NCI-H510A (cell line): Measurements from ENCODE around the gene ZCCHC14.
"Not testable (repeated sequence)": the region's sequence is repeated elsewhere in the genome, so short reads cannot be mapped to it uniquely, and the experiment has no call there.

Experiments
- DNase-seq: peaks from one replicate; lab custom pipeline; 2025; lab: John Stamatoyannopoulos, UW

Gene ZCCHC14

DNA sequence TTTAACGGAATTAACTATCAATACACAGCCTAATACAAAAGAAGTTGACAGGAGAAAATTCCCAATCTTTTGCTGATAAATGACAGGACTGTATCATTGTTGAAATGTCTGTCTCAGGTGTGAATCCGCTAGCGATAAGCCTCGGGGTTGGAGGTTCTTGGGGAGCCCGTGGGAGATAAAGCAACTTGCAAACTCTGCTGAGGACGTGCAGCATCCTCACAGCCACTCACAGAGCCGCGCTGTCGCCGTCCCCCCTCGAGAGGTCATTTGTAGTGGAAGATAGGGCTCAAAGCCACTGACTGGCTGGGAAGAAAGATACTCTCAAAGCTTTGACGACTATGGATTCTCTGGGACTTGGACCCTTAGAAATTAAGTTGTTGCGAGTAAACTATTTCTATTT is 83.7 kb downstream of the ZCCHC14 start:
- DNase-seq: no peak

DNA sequence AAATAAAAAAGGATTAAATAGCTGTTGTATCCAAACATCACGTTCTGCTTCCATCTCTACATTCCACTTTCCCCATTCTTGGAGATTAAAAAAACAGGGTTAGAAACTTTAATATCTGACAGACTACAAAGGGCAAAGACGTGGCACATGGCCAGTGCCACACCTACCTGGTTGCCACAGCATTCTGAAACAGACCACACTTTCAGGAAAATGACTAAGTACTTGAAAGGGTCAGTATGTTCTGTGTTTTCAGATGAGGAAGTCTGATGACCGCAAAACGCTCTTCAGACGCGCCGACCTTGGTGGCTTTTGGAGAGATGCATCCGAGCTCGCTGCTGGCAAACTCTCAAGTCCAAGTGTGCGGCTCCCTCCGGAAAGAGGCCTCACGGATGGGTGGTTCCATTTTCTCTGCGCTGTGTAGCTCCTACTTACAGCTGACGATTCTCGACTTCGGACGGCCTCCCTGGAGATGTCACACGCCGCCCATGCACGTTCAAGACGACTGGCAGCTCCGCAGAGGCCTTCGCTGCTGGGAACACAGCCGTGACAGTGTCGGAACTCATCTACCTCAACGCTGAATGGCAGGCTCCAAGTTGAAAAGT is 85.2 kb downstream of the ZCCHC14 start:
- DNase-seq: no peak

DNA sequence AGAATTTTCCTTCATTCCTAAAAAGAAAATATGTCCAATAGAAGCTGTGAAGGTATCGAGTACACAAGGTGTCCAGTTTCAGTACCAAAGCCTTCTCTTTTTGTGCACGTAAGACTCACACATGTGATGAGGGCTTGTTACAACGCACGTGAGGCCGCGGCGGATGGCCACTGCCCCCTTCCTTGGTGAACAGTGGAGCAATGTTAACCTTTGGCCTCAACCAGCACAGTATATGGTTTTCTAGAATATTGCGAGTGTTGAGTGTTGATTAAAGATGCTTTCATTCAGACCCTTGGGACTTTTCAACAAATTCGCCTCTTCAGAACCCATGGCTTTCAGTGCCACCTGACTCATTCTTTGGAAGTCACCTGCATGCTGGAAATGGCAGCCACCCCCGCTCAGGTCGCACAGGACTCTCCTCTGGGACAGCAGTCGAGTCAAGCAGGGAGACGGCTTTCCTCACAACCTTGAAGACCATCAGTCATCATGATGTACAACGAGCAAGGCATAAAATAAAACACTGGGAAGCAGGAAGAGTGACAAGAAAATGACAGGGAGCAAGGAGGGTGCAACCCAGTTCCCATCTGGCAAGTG is 86.2 kb downstream of the ZCCHC14 start:
- no peak for DNase-seq

- no peak for DNase-seq
These were observed 87.8 kb downstream of the ZCCHC14 start for GRCh38 chr16:87404764-87405625.

DNA sequence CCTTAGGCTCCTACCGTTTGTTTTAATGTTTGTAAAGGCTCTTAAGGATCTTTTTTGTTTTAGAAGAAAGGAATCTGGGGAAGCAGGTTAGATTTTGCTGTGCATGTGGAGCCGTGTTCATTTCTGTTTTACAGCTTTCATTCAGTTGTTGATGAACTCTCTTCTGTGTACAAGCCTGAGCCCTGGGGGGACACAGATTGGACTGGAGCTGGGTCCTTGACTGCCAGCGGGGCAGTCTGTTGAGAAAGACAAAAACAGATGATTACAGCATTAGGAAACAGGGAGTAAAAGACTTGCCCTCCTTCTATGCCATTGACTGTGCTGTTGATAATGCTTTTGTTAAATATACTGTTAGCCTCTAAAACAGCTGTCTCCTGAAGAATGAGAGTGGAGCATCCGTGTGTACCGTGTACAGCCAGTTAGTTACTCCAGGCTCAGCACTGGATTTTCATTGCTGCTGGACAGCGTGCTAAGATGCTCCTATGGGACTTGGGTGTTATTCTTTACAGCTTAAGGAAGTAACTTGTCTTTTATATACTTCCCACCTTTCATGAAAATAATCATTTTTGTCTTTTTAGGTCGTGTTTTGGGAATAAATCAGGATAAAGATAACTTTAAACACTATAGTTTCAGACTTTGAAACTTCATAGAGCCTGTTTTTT is 97.5 kb downstream of the ZCCHC14 start:
- no peak for DNase-seq

DNA sequence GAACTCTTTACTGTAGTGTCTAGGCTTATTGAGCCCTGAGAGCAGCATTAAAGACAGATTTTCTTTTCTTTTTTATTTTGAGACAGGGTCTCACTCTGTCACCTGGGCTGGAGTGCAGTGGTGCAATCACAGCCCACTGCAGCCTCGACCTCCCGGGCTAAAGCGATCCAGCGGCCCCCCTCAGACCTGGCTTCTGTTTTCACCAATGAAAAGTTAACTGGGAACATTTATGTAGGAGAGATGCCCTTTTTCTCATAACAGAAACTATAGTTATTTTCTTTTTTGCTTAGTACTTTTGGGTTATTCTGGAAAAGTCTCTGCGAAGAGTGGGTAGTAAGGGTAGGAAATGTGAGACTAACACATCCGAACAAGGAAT is 99.2 kb downstream of the ZCCHC14 start:
- no peak for DNase-seq

GRCh38 chr16:87392821-87393679 is 99.8 kb downstream of the ZCCHC14 start:
- DNase-seq: no peak

GRCh38 chr16:87391950-87392820 is 100.6 kb downstream of the ZCCHC14 start, which contains the start of gene MAP1LC3B:
Gene MAP1LC3B, plus strand, starts transcription at chr16:87392336. Its CDS starts 92 bp downstream, at chr16:87392428.
- DNase-seq: peak; percentile 68

DNA sequence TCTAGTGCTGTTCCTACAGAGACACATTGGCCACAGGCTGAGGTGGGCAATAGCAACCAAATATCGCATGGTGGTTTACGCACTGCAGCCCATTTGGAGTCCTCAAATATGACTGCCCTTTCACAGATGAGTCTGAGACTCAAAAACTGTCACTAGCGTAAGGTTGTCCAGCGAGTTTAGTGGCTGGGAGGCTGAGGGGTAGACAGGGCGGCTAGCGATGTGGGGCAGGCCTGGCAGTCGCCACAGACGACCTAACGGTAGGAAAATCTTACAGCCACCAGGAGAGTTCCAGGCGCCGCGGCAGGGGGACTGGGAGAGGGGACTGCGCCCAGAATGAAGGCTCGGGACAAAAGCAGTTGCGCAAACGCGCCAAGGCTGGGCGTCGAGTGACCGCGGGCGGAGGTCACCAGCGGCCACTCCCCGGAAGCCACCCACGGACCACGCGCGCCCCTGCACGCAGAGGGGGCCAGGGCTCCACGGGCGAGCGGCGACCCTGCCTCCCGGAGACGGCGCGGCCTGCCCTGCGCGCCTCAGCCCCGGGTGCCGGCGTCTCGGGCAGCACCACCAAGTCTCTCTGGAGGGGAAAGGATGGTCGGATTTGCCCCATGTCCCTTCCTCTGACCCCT is 101.4 kb downstream of the ZCCHC14 start:
- no peak for DNase-seq

DNA sequence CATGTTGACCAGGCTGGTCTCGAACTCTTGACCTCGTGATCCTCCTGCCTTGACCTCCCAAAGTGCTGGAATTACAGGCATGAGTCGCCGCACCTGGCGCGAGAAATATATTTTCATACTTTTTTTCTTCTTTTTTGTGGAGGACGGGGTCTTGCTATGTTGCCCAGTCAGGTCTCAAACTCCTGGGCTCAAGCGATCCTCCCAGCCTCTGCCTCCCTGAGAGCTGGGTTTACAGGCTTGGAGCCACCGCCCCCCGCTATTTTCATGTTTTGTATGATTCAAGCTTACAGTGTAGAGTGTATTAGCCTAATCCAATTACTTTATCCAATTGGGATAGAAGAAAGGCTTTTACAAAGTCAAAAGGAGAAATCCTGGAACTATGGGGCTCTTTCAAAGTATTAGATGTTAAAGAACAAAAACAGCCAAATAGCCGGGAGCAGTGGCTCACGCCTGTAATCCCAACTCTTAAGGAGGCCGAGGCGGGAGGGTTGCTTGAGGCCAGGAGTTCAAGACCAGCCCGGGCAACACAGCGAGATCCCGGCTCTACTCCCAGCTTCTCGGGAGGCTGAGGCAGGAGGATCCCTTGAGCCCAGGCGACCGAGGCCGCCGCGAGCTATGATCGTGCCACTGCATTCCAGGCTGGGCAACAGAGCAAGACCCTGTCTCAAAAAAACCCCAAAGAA is 102.0 kb downstream of the ZCCHC14 start:
- no peak for DNase-seq

GRCh38 chr16:87389914-87390313 is 102.9 kb downstream of the ZCCHC14 start:
- not testable (repeated sequence) for DNase-seq

DNA sequence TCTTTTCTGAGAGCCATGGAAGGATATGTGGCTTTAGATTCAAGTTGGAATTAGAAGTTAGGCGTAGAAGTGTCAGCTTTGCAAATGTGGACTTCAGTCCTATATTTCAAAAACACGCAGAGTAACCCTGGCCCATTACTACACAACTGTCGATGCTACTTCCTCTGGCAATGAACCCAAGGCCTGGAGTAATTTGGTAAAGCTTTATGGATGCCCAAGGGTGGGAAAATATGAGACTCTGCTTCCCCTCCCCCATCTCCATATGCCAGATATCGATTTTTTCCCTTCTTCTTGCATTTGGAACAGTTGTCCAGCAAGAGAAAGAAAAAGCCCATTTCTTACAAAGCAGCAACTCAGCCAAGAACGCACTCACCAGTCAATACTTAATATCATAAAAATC is 103.6 kb downstream of the ZCCHC14 start:
- DNase-seq: no peak

DNA sequence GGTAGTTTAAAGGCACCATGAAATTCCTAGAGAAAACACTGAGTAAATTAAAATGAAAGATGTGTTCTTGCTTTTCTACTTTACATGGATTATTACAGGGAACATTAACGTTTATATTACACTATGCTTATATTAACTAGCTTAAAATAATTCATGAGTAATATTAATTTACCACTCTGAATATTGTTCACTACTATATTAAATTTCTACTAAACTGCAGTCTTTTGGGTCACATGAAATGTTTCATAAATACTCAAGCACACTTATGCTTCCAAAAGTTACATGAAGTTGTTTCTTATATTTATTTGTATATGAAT is 104.0 kb downstream of the ZCCHC14 start:
- no peak for DNase-seq

DNA sequence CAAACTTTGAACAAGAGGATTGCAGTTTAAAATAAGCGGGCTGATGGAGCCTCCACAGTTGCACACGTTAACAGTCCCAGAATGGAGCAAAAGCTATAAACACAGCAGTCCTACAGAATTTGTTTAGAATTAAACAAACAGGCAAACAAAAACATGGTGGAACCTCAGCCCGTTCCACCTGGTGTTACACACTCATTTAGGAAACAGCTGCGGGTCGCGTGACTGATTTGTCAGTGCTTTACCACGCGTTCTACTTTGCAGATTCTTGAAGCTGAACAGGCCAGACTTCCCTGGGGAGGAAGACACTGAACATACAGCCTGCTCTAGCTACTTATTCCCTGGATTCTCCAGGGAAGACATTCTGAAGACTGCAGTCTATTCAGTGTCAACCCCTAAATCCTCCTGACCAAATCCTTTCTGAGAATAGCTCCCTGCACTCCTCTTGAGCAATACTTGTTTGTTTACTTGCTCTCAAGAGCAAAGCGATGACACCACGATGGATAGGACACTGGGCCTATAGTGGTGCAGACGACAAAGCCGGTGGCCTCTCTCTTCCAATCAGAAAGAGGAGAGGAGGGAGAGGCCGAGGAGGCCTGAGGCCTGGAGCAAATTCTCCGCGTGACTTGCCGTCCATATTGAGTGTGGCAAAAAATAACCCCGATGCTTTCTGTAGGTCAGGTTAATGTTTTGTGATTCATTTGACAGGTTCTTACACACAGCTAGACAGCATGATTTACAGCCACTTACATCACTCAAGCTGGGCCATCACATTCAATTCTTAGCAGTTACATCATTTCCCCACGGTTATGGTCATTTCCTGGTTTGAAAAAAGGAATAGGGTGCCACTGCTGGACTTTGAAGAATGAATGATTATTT is 104.6 kb downstream of the ZCCHC14 start:
- peak; percentile 88 for DNase-seq

DNA sequence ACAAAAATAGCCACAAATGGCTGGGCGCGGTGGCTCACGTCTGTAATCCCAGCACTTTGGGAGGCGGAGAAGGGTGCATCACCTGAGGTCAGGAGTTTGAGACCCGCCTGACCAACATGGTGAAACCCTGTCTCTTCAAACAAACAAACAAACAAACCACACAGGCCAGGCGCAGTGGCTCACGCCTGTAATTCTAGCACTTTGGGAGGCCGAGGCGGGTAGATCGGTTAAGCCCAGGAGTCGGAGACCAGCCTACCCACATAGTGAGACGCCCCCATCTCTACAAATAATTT is 108.0 kb downstream of the ZCCHC14 start:
- DNase-seq: not testable (repeated sequence)

GRCh38 chr16:87384162-87384874 is 108.5 kb downstream of the ZCCHC14 start:
- no peak for DNase-seq

DNA sequence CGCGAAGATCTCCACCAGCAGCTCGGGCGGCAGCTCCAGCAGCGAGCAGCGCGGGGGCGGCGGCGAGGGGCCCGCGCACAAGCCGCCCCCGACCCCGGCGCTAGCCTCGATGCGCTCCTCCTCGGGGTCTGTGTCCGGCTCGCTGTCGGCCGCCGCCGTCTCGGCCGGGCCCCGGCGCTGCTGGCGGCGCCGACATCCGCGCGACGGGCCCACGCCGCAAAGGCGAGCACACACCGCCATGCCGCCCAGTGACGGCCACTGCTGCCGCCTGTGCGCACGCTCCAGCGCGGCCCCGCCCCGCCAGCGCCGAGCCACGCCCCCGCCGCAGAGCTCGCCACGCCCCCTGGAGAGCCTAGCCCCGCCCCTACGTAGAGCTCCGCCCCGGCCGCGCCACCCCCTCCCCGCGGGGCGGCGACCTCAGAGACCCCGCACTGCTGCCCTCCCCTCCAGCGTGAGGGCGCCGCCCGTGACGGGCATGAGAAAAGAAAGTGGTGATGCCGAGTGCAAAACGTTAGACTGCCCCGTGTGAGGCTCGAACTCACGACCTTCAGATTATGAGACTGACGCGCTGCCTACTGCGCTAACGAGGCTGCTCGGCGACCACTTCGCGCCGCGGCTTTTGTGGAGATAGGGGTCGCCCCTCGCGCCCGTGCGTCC is 109.2 kb downstream of the ZCCHC14 start, which contains the start of gene FBXO31:
TSS of gene FBXO31 (minus strand) at position 272 of the 657 bp plus-strand sequence. CDS start at position 240, 32 bp downstream.
- peak; percentile 57 for DNase-seq
